Ishikawa (cell line): Measurements from ENCODE around the gene KLHL5.

Experiments used
- CEBPB ChIP-seq: IDR thresholded peaks from 2 replicates; pipeline ENCODE4 v1.6.1; 2012
- CREB1 ChIP-seq: IDR thresholded peaks from 2 replicates; pipeline ENCODE4 v1.6.1; 2012; ENCODE audit warnings: low read depth
- EGR1 ChIP-seq: IDR thresholded peaks from 2 replicates; pipeline ENCODE4 v1.6.1; 2012
- EP300 ChIP-seq: IDR thresholded peaks from 2 replicates; pipeline ENCODE4 v1.6.1; 2012; ENCODE audit warnings: borderline replicate concordance
- FOXM1 ChIP-seq: IDR thresholded peaks from 2 replicates; pipeline ENCODE4 v1.6.1; 2012; ENCODE audit warnings: low read depth, borderline replicate concordance
- MAX ChIP-seq: IDR thresholded peaks from 2 replicates; pipeline ENCODE4 v1.6.1; 2012
- NFIC ChIP-seq: IDR thresholded peaks from 2 replicates; pipeline ENCODE4 v1.6.1; 2012
- RAD21 ChIP-seq: IDR thresholded peaks from 2 replicates; pipeline ENCODE4 v1.6.1; 2012; ENCODE audit warnings: low read depth
- TAF1 ChIP-seq: IDR thresholded peaks from 2 replicates; pipeline ENCODE4 v1.6.1; 2012; ENCODE audit warnings: low read depth, mild to moderate bottlenecking
- TCF12 ChIP-seq: IDR thresholded peaks from 2 replicates; pipeline ENCODE4 v1.6.1; 2012; ENCODE audit warnings: low read depth
- TEAD4 ChIP-seq: IDR thresholded peaks from 2 replicates; pipeline ENCODE4 v1.6.1; 2012
- USF1 ChIP-seq: IDR thresholded peaks from 2 replicates; pipeline ENCODE4 v1.6.1; 2012
- YY1 ChIP-seq: IDR thresholded peaks from 2 replicates; pipeline ENCODE4 v1.6.1; 2012; ENCODE audit warnings: low read depth
- ZBTB7A ChIP-seq: IDR thresholded peaks from 2 replicates; pipeline ENCODE4 v1.6.1; 2012; ENCODE audit warnings: low read depth
- TF ChIP-seq, protein P1 (sequence below): IDR thresholded peaks from 2 replicates; pipeline ENCODE4 v1.6.1; 2012; ENCODE audit warnings: low read depth, mild to moderate bottlenecking

The KLHL5 gene

GRCh38 chr4:39118034-39118658 is 56.1 kb downstream of the KLHL5 start:
- TF ChIP-seq MAX (no peak), YY1 (no peak)

- TF ChIP-seq ZBTB7A: no peak
Measured at GRCh38 chr4:39120418-39120817, 58.4 kb downstream of the KLHL5 start.

- TF ChIP-seq TCF12 (no peak), YY1 (no peak), CREB1 (no peak), MAX (no peak), EP300 (no peak)
- TF ChIP-seq, protein P1, sequence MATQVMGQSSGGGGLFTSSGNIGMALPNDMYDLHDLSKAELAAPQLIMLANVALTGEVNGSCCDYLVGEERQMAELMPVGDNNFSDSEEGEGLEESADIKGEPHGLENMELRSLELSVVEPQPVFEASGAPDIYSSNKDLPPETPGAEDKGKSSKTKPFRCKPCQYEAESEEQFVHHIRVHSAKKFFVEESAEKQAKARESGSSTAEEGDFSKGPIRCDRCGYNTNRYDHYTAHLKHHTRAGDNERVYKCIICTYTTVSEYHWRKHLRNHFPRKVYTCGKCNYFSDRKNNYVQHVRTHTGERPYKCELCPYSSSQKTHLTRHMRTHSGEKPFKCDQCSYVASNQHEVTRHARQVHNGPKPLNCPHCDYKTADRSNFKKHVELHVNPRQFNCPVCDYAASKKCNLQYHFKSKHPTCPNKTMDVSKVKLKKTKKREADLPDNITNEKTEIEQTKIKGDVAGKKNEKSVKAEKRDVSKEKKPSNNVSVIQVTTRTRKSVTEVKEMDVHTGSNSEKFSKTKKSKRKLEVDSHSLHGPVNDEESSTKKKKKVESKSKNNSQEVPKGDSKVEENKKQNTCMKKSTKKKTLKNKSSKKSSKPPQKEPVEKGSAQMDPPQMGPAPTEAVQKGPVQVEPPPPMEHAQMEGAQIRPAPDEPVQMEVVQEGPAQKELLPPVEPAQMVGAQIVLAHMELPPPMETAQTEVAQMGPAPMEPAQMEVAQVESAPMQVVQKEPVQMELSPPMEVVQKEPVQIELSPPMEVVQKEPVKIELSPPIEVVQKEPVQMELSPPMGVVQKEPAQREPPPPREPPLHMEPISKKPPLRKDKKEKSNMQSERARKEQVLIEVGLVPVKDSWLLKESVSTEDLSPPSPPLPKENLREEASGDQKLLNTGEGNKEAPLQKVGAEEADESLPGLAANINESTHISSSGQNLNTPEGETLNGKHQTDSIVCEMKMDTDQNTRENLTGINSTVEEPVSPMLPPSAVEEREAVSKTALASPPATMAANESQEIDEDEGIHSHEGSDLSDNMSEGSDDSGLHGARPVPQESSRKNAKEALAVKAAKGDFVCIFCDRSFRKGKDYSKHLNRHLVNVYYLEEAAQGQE: no peak
Measured at GRCh38 chr4:39124885-39125599, 63.0 kb downstream of the KLHL5 start.

- TF ChIP-seq USF1: no peak
- TF ChIP-seq TEAD4: no peak
- no peak for TF ChIP-seq EGR1
- TF ChIP-seq CEBPB: no peak
- TF ChIP-seq CREB1: no peak
- no peak for TF ChIP-seq FOXM1
- TF ChIP-seq ZBTB7A: no peak
- TF ChIP-seq YY1: no peak
- no peak for TF ChIP-seq TAF1
- TF ChIP-seq, protein P1: no peak
- no peak for TF ChIP-seq RAD21
- no peak for TF ChIP-seq EP300
- no peak for TF ChIP-seq NFIC
- no peak for TF ChIP-seq TCF12
- no peak for TF ChIP-seq MAX
Measured at GRCh38 chr4:39125600-39125985, 63.6 kb downstream of the KLHL5 start.

- TF ChIP-seq TEAD4 (no peak), ZBTB7A (no peak), TCF12 (no peak), FOXM1 (no peak), EP300 (no peak), MAX (no peak), RAD21 (no peak), USF1 (no peak), CEBPB (no peak), EGR1 (no peak)
- TF ChIP-seq, protein P1: no peak
Measured at GRCh38 chr4:39126256-39127095, 64.4 kb downstream of the KLHL5 start.
